ENCODE measurements around the gene PRR14.

The PRR14 gene

DNA sequence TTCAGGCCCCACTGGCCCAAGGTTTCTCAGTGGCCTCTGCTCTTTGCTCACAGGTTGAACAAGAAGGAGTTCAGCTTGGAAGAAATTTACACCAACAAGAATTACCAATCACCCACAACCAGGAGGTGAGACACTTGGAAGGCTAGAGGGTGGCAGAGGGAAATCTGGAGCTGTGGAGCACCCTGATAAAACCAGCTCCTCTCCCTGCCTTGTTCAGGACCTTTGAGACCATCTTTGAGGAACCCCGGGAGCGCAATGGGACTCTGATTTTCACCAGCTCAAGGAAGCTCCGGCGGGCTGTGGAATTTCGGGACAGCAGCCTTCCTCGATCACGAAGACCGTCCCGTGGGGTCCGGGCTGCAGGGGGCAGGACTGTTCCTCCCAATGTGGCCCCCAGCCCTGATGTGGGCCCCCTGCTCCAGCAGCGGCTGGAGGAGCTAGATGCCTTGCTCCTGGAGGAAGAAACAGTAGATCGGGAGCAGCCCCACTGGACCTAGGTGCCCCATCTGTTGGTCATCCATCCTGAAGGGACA, 5.1 kb downstream of the PRR14 start:
- TF ChIP-seq, protein P1, sequence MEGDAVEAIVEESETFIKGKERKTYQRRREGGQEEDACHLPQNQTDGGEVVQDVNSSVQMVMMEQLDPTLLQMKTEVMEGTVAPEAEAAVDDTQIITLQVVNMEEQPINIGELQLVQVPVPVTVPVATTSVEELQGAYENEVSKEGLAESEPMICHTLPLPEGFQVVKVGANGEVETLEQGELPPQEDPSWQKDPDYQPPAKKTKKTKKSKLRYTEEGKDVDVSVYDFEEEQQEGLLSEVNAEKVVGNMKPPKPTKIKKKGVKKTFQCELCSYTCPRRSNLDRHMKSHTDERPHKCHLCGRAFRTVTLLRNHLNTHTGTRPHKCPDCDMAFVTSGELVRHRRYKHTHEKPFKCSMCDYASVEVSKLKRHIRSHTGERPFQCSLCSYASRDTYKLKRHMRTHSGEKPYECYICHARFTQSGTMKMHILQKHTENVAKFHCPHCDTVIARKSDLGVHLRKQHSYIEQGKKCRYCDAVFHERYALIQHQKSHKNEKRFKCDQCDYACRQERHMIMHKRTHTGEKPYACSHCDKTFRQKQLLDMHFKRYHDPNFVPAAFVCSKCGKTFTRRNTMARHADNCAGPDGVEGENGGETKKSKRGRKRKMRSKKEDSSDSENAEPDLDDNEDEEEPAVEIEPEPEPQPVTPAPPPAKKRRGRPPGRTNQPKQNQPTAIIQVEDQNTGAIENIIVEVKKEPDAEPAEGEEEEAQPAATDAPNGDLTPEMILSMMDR (IDR thresholded peaks at IDR 0.05; ENCODE audit: low read depth, low read length, missing control alignments): no peak
- no peak for DNase-seq (ENCODE audit: low read depth)
- in situ Hi-C loops (cut with HindIII; ENCODE audit: low sequenced_read_pairs): no loop called here
- H3K4me3 ChIP-seq (ENCODE audit: low read depth, low read length): no peak overlapping the region

DNA sequence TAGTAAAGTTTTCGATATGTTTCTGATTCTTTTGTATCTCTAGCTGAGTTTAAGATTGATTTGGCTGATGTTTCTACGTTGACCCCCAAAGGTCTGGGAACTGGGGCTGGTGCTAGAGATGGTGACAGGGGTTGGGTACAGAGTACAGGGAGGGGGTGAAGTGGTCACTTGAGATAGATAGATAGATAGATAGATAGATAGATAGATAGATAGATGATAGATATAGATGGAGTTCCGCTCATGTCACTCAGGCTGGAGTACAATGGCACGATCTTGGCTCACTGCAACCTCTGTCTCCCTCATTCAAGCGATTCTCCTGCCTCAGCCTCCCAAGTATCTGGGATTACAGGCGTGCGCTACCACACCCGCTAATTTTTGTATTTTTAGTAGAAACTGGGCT, 5.6 kb downstream of the PRR14 start:
- in situ Hi-C loops (cut with HindIII; ENCODE audit: low sequenced_read_pairs): no loop called here
- TF ChIP-seq, protein P1 (IDR thresholded peaks at IDR 0.05; ENCODE audit: low read depth, low read length, missing control alignments): no peak
- no peak for DNase-seq (ENCODE audit: low read depth)
- H3K4me3 ChIP-seq (ENCODE audit: low read depth, low read length): no peak overlapping the region

DNA sequence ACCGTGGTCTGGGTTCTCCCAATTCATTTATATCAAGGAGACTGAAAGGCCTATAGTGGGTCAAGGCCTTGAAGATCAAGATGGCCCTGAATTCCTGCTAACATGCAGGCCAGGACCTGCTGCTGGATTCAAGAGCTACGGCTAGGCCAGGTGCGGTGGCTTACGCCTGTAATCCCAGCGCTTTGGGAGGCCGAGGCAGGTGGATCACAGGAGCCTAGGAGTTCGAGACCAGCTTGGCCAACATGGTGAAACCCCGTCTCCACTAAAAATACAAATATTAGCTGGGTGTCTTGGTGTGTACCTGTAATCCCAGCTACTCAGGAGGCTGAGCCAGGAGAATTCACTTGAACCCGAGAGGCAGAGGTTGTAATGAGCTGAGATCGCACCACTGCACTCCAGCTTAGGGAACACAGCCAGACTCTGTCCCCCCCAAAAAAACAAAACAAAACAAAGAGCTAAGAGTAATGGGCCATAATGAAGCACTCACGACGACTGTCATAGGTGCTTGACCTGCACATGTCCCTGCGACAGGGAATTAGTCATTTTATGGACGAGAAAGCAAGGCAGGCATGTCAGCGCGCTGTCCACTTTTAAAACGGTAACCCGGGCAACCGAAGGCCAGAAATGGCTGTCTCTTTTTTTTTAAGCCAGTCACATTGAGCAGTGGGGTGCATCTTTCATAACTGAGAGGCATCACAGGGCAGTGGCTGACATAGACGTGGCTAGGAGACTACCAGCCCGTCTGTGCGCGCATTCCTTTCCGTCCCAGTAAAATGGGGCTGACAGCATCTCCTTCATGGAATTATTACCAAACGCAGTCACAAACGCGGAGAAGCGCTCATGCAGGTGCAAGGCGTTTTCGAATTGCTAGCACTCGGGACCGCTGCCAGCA, 6.5 kb downstream of the PRR14 start:
- TF ChIP-seq, protein P1 (IDR thresholded peaks at IDR 0.05; ENCODE audit: low read depth, low read length, missing control alignments): no peak
- peak overlapping the region; percentile 44 for H3K4me3 ChIP-seq (ENCODE audit: low read depth, low read length)
- no peak for DNase-seq (ENCODE audit: low read depth)
- in situ Hi-C loops (cut with HindIII; ENCODE audit: low sequenced_read_pairs): no loop called here

DNA sequence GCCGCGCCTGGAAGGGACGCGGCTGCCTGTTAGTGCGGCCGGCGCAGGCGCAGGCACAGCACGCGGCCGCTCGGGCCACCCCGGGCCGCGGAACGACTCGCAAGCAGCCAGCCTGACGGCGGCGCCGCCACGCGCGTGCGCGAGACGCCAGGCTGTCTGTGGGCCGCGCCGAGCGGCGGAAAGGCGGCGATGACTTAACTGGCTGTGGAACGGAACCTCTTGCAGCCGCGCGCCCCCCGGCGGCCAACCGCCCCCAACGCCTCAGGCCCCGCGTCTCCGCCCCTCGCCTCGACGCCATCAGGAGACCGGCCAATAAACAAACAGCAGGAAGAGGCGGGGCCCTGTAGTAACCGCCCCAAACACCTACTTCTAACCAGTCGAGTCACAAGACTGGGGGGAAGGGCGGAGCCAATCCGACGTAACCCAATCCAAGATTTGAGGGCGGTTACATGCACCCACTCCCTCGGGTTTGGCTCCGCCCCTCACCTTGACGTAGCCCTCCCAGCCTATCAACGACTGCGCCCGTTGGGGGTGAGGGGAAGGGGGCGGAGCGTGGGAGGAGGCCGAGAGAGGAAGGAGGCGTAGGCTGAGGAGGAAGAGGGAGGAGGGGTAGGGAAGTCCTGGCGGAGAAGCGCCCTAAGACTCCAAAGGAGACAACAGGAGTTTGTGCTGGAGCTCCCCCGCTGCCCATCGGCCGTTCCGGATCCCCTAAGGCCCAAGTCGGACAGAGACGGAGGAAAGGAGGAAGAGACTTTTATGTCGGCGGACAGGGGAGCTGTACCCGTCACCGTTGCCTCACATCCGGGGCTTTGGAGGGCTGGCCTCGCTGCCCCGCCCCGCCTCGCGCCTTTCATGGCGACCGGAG, 7.3 kb downstream of the PRR14 start, which contains the start of gene FBRS:
Gene FBRS, plus strand, starts transcription at position 566 of the 865 bp plus-strand sequence. CDS start 1,088 bp downstream, outside the sequence.
- in situ Hi-C loops (cut with HindIII; ENCODE audit: low sequenced_read_pairs): no loop called here
- TF ChIP-seq, protein P1 (IDR thresholded peaks at IDR 0.05; ENCODE audit: low read depth, low read length, missing control alignments): peak; percentile 77
- peak; percentile 100 for DNase-seq (ENCODE audit: low read depth)
- H3K4me3 ChIP-seq (ENCODE audit: low read depth, low read length): peak within 1 kb of the TSS; percentile 82

DNA sequence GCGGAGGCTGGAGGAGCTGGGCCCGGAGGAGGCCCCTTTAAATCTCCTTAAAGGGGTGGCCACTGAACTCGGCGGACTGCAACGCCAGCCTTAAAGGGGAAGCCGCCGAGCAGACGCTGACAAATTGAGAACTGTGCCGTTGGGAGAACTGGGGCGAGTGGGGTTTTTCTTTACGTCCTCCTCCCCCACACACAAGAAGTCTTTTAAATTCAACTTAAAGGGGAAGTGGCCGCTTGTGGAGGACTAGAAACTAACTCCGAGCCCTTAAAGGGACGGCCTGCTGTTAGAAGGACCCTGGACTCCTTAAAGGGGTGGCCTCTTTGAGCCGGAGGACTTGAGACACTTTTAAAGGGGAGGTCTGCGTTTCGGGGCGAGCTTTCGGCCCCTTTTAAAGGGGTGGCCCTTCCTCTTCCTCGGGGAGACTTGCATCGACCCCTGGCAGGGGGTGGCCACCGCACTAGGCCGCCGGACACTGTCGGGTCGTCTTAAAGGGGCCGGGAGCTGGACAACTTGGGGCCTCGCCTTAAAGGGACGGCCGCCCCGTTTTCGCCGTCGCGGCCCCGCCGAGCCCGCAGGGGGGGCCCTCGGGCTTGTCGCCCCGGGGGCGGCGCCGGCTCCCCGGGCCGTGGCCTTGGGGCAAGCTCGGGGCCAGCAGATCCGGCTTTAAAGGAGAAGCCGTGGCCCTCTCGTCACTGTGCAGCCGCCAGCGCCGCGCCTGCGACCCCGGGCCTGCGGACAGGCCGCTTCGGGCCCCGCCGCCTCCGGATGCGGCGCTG, 8.2 kb downstream of the PRR14 start:
- in situ Hi-C loops (cut with HindIII; ENCODE audit: low sequenced_read_pairs): no loop called here
- peak overlapping the region; percentile 82 for H3K4me3 ChIP-seq (ENCODE audit: low read depth, low read length)
- TF ChIP-seq, protein P1 (IDR thresholded peaks at IDR 0.05; ENCODE audit: low read depth, low read length, missing control alignments): no peak
- peak; percentile 93 for DNase-seq (ENCODE audit: low read depth)
